Measurements from ENCODE around the gene ZNF292.

DNA sequence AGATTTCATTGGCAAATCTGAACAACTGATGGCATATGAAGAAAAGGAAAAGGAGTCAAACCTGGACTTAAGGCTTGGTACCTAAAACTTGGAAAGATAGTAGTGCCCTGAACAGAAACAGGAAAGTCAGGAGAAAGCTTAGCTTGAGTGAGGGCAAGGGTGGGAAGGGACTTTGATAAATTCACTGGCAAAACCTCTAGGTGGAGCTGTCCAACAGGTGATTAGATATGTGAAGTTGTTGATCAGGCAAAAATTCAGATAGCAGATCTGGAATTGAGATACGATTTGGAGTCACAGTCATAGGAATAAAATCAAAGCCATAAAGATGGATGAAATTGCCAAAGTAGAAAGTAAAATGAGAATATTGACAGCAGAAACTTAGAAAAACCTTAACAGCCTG lies 16.1 kb upstream of the ZNF292 start:
- TF ChIP-seq, protein P1, sequence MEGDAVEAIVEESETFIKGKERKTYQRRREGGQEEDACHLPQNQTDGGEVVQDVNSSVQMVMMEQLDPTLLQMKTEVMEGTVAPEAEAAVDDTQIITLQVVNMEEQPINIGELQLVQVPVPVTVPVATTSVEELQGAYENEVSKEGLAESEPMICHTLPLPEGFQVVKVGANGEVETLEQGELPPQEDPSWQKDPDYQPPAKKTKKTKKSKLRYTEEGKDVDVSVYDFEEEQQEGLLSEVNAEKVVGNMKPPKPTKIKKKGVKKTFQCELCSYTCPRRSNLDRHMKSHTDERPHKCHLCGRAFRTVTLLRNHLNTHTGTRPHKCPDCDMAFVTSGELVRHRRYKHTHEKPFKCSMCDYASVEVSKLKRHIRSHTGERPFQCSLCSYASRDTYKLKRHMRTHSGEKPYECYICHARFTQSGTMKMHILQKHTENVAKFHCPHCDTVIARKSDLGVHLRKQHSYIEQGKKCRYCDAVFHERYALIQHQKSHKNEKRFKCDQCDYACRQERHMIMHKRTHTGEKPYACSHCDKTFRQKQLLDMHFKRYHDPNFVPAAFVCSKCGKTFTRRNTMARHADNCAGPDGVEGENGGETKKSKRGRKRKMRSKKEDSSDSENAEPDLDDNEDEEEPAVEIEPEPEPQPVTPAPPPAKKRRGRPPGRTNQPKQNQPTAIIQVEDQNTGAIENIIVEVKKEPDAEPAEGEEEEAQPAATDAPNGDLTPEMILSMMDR (conservative IDR thresholded peaks at IDR 0.05; ENCODE audit: low read depth, low read length), result peak; percentile 73
- TF ChIP-seq EZH2 (IDR thresholded peaks at IDR 0.05; ENCODE audit: borderline replicate concordance, low read depth, low read length, poor library complexity, severe bottlenecking), result no peak

All from A673 (cell line).